TTC549 (cell line): ENCODE data around the gene LGSN.
"Not testable (repeated sequence)": the region's sequence is repeated elsewhere in the genome, so short reads cannot be mapped to it uniquely, and the experiment has no call there.

Source experiments
- FAIRE-seq: peaks from 2 replicates; lab custom pipeline; 2012; peaks lifted over from hg19 to GRCh38; lab: Jason Lieb, UNC

LGSN gene

DNA sequence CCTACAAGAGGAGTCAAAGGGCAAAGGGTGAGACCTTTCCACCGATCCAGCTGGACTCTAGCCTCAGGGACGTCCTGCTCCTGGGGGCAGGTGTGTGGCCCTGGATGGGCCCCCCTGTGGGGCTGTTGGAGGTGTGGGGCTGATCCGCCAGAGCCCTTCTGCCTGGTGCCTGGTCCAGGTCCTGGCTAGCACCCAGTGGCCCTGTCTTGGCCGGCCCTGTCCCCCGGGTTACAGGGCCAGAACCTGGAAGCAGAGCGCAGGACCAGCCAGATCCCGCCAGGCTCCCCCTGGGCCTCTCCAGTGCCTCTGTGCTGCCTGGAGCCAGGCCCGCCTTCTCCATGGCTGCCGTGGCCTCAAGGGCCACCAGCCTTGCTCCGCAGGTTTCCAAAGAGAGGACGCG is 89.3 kb downstream of the LGSN start:
- not testable (repeated sequence) for FAIRE-seq

DNA sequence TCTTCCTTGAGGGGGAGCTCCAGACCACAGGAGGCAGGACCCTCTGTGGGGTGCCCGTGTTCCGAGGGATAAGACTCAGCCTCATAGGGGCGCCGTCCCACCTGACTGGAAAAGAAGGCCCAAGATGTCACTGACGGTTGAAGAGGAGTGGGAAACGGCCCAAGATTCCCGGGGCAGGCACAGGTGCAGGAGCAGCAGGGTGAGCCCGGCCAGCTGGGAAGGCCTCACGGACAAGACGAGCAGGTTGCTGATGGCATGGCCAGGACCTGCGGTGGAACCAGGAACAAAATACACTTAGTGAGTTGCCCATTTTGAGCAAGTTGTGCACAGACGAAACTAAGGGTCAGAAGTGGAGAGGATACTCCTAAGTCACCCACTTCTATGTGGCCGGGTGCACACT is 89.8 kb downstream of the LGSN start:
- FAIRE-seq: not testable (repeated sequence)

DNA sequence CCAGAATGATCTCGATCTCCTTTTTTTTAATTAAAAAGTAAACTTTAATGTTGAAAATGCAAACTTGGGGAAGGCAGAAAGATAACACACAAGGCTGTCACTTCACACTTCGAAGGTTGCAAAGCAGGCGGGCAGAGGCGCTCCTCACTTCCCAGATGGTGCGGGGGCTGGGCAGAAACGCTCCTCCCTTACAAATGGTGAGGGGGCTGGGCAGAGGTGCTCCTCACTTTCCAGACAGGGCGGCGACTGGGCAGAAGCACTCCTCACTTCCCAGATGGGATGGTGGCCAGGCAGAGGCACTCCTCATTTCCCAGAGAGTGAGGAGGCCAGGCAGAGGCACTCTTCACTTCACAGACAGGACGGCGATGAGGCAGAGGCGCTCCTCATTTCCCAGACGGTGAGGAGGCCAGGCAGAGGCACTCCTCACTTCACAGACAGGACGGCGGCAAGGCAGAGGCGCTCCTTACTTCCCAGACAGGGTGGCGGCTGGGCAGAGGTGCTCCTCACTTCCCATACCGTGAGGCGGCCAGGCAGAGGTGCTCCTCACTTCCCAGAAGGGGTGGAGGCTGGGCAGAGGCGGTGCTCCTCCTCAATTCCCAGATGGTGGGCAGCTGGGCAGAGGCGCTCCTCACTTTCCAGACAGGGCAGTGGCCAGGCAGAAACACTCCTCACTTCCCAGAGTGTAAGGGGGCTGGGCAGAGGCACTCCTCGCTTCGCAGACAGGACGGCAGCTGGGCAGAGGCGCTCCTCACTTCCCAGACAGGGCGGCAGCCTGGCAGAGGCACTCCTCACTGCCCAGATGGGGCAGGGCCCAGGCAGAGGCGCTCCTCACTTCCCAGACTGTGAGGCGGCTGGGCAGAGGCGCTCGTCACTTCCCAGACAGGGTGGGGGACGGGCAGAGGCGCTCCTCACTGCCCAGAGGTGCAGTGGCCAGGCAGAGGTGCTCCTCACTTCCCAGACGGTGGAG is 91.6 kb downstream of the LGSN start:
- FAIRE-seq: not testable (repeated sequence)

DNA sequence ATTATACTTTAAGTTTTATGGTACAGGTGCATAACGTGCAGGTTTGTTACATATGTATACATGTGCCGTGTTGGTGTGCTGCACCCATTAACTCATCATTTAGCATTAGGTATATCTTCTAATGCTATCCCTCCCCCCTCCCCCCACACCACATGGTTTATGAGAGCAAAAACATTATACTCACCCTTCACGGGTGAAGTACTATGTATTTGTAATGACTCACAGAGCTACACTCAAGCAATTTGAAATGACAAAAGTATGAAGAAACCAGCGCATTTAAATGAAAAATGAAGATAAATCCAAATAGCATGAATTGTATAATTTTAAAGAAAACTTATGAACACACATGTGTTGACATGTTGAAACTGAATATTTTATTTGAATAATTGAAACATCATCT is 93.8 kb downstream of the LGSN start:
- FAIRE-seq: not testable (repeated sequence)
